K562 (cell line): Measurements from ENCODE around the gene FLAD1. TPM values are rescaled to one million over a fixed set of nuclear protein-coding genes. Genes with fewer than 3 reads are reported as not detected.

Experiments used
- ARID1B ChIP-seq: fragments of 450-650 bp; IDR thresholded peaks from 2 replicates; pipeline ENCODE4 v1.6.1; 2016; ENCODE audit warnings: antibody characterized with exemption, mild to moderate bottlenecking, inconsistent platforms
- ARNT ChIP-seq, 2 experiments: fragments of 450-650 bp; IDR thresholded peaks; 2 replicates each; pipeline ENCODE4 v1.6.1; 2016; ENCODE audit warnings: mild to moderate bottlenecking in 1 of 2
- BMI1 ChIP-seq: fragments of 150-350 bp; IDR thresholded peaks from 2 replicates; pipeline ENCODE4 v1.6.1; 2014; ENCODE audit warnings: low read length
- DPF2 ChIP-seq: fragments of 450-650 bp; IDR thresholded peaks from 2 replicates; pipeline ENCODE4 v1.6.1; 2016
- EP400 ChIP-seq: fragments of 450-650 bp; IDR thresholded peaks from 2 replicates; pipeline ENCODE4 v1.6.1; 2017; ENCODE audit warnings: antibody characterized with exemption, mild to moderate bottlenecking, moderate library complexity
- HLTF ChIP-seq: fragments of 450-650 bp; IDR thresholded peaks from 2 replicates; pipeline ENCODE4 v1.6.1; 2016
- L3MBTL2 ChIP-seq: fragments of 450-650 bp; IDR thresholded peaks from 2 replicates; pipeline ENCODE4 v1.6.1; 2016; ENCODE audit warnings: mild to moderate bottlenecking, moderate library complexity
- MAFG ChIP-seq: fragments of 450-650 bp; conservative IDR thresholded peaks from 2 replicates; pipeline ENCODE4 v1.6.1; 2016; ENCODE audit warnings: missing genetic modification characterization, missing compliant biosample characterization
- PRDM10 ChIP-seq: fragments of 450-650 bp; IDR thresholded peaks from 2 replicates; pipeline ENCODE4 v1.6.1; 2018; ENCODE audit not compliant: partially characterized antibody
- RAD21 ChIP-seq, 2 experiments: fragments of 250-450 bp in 1 of 2; fragments of 450-650 bp in 1 of 2; sonication (Bioruptor Pico) in 1 of 2; formaldehyde crosslinking in 1 of 2; IDR thresholded peaks in 1 of 2; conservative IDR thresholded peaks in 1 of 2; 2 replicates each; pipeline versions ENCODE4 v1.4.0 to v1.8.0; 2020 to 2022; ENCODE audit warnings: mild to moderate bottlenecking in 2 of 2, moderate library complexity in 1 of 2
- RFX1 ChIP-seq: fragments of 450-650 bp; IDR thresholded peaks from 2 replicates; pipeline ENCODE4 v1.6.1; 2016; ENCODE audit warnings: mild to moderate bottlenecking, moderate library complexity
- VEZF1 ChIP-seq: fragments of 200-800 bp; sonication (Bioruptor generic); IDR thresholded peaks from 2 replicates; pipeline ENCODE4 v1.6.1; 2017; ENCODE audit warnings: missing genetic modification characterization, missing compliant biosample characterization
- ZNF316 ChIP-seq: fragments of 450-650 bp; IDR thresholded peaks from 2 replicates; pipeline ENCODE4 v1.6.1; 2016
- ZNF318 ChIP-seq, 2 experiments: fragments of 450-650 bp; IDR thresholded peaks; 2 replicates each; pipeline ENCODE4 v1.6.1; 2016; ENCODE audit warnings: mild to moderate bottlenecking in 2 of 2, borderline replicate concordance in 1 of 2, low read depth in 1 of 2, moderate library complexity in 1 of 2
- ZNF384 ChIP-seq: IDR thresholded peaks from 2 replicates; pipeline ENCODE4 v1.6.1; 2012; ENCODE audit warnings: low read depth, low read length, improper control_type of control experiment
- polyA plus RNA-seq, 8 experiments: library from polyadenylated mRNA; depleted of rRNA in 4 of 8; stranded (reverse) in 5 of 8; unstranded in 3 of 8; fragments of >200 nt; fragmentation: Nextera tagmentation in 2 of 8; fragmentation: Illumina TruSeq in 1 of 8; extraction: Ambion mirVana in 2 of 8; extraction: Trizol in 1 of 8; gene quantifications; 2 replicates each; pipeline versions ENCODE4 v1.2.1 to v1.2.3, GENCODE V29; 2011 to 2014; ENCODE audit warnings: inconsistent platforms in 1 of 8, missing spikeins in 1 of 8
- total RNA-seq, 7 experiments: library from RNA; depleted of rRNA in 6 of 7; stranded (reverse); fragments of >200 nt in 6 of 7; fragmentation: Illumina TruSeq in 2 of 7; extraction: Trizol in 2 of 7; gene quantifications; 2 replicates each; pipeline versions ENCODE4 v1.2.1 to v1.2.3, GENCODE V29; 2011 to 2021; ENCODE audit warnings: low replicate concordance in 1 of 7

FLAD1 gene
- total and polyA plus RNA-seq, 9 of the 15 experiments (the other 6 are each of a cell fraction or from before 2014, with no cell fraction given), result 24.9 to 85.8 (median 67.0) TPM

GRCh38 chr1:154995301-154995983 is 12.3 kb downstream of the FLAD1 start (continued):
- TF ChIP-seq MAFG, result peak; percentile 86
- TF ChIP-seq DPF2, result peak; percentile 78
- TF ChIP-seq HLTF, result 0 out of 2 replicates have a peak, but pooled peaks have one; percentile 61
- TF ChIP-seq EP400, result peak; percentile 53; the same call in 1 of the 2 replicates
- TF ChIP-seq RFX1, result peak; percentile 94
- peak; percentile 50; the same call in 1 of the 2 replicates for TF ChIP-seq ARID1B
- peak in 1 of 2 experiments; percentile 61; a peak in 1 of 4 replicates for TF ChIP-seq ARNT (IDR thresholded peaks at IDR 0.05)
- peak; percentile 78 for TF ChIP-seq ZNF316
- TF ChIP-seq RAD21 (CRISPR knock-in tag; conservative IDR thresholded peaks at IDR 0.05 in 1 of 2, IDR thresholded peaks at IDR 0.05 in 1 of 2), result peak; percentile 27 to 32; a peak in 2 of 4 replicates
- TF ChIP-seq ZNF318 (IDR thresholded peaks at IDR 0.05; ENCODE audit: borderline replicate concordance in 1 of 2, low read depth in 1 of 2), result 0 out of 4 replicates have a peak, but pooled peaks of 1 of the 2 experiments have one; percentile 24
- peak; percentile 98 for TF ChIP-seq ZNF384
- TF ChIP-seq VEZF1 (CRISPR knock-in tag), result peak; percentile 55
- peak; percentile 53; the same call in 1 of the 2 replicates for TF ChIP-seq BMI1
- peak; percentile 56 for TF ChIP-seq PRDM10
- TF ChIP-seq L3MBTL2, result peak; percentile 28; the same call in 1 of the 2 replicates
